Measurements from ENCODE around the gene PEG3.
"Not testable (repeated sequence)": the region's sequence is repeated elsewhere in the genome, so short reads cannot be mapped to it uniquely, and the experiment has no call there.

The PEG3 gene

GRCh38 chr19:56840451-56841192 is at the start of gene PEG3, which contains the start of gene ZIM2:
Gene PEG3 (minus strand): TSS chr19:56840726. CDS start chr19:56824655, 16,071 bp downstream.
Gene ZIM2 (minus strand): TSS chr19:56840726. CDS start chr19:56824277, 16,449 bp downstream.
- Histone ChIP-seq H3K36me3 (ENCODE audit: insufficient read depth, low read length) (no peaks in the 10 kb centered on the region), H3K9me3 (ENCODE audit: control insufficient read depth, insufficient read depth, low read length) (no peaks in the 10 kb centered on the region), H3K9ac (ENCODE audit: low read depth, low read length) (no peak within 1 kb of the TSS), H3K4me1 (ENCODE audit: insufficient read depth, low read length) (no peaks in the 10 kb centered on the region)

- H3K36me3 ChIP-seq (ENCODE audit: insufficient read depth, low read length): no peaks in the 10 kb centered on the region
- no peaks in the 10 kb centered on the region for H3K4me1 ChIP-seq (ENCODE audit: insufficient read depth, low read length)
- peaks cover 2% of the 10 kb centered on the region; the same call in 1 of the 2 replicates for H3K9me3 ChIP-seq (ENCODE audit: control insufficient read depth, insufficient read depth, low read length)
- H3K9ac ChIP-seq (ENCODE audit: low read depth, low read length): no peak overlapping the region
These were observed 44.9 kb upstream of the PEG3 start for GRCh38 chr19:56885173-56885985.

GRCh38 chr19:56884441-56884840 is 43.9 kb upstream of the PEG3 start:
- H3K9me3 ChIP-seq (ENCODE audit: control insufficient read depth, insufficient read depth, low read length): peaks cover 2% of the 10 kb centered on the region; the same call in 1 of the 2 replicates
- H3K4me1 ChIP-seq (ENCODE audit: insufficient read depth, low read length): no peaks in the 10 kb centered on the region
- no peaks in the 10 kb centered on the region for H3K36me3 ChIP-seq (ENCODE audit: insufficient read depth, low read length)

GRCh38 chr19:56880592-56881190 is 40.2 kb upstream of the PEG3 start:
- Histone ChIP-seq H3K36me3 (ENCODE audit: insufficient read depth, low read length) (no peaks in the 10 kb centered on the region), H3K9ac (ENCODE audit: low read depth, low read length) (no peak overlapping the region), H3K4me1 (ENCODE audit: insufficient read depth, low read length) (no peaks in the 10 kb centered on the region), H3K9me3 (ENCODE audit: control insufficient read depth, insufficient read depth, low read length) (no peaks in the 10 kb centered on the region)

More at GRCh38 chr19:56884441-56884840, 43.9 kb upstream of the PEG3 start:
- no peak overlapping the region for H3K9ac ChIP-seq (ENCODE audit: low read depth, low read length)

GRCh38 chr19:56877069-56877715 is 36.7 kb upstream of the PEG3 start:
- Histone ChIP-seq H3K36me3 (ENCODE audit: insufficient read depth, low read length) (no peaks in the 10 kb centered on the region), H3K9me3 (ENCODE audit: control insufficient read depth, insufficient read depth, low read length) (no peaks in the 10 kb centered on the region), H3K4me1 (ENCODE audit: insufficient read depth, low read length) (no peaks in the 10 kb centered on the region), H3K9ac (ENCODE audit: low read depth, low read length) (no peak overlapping the region)

- Histone ChIP-seq H3K9me3 (ENCODE audit: control insufficient read depth, insufficient read depth, low read length) (no peaks in the 10 kb centered on the region), H3K4me1 (ENCODE audit: insufficient read depth, low read length) (no peaks in the 10 kb centered on the region), H3K9ac (ENCODE audit: low read depth, low read length) (no peak overlapping the region), H3K36me3 (ENCODE audit: insufficient read depth, low read length) (no peaks in the 10 kb centered on the region)
These were observed 35.2 kb upstream of the PEG3 start for GRCh38 chr19:56875717-56876116.

- Histone ChIP-seq H3K9me3 (ENCODE audit: control insufficient read depth, insufficient read depth, low read length) (no peaks in the 10 kb centered on the region), H3K9ac (ENCODE audit: low read depth, low read length) (no peak overlapping the region), H3K4me1 (ENCODE audit: insufficient read depth, low read length) (no peaks in the 10 kb centered on the region), H3K36me3 (ENCODE audit: insufficient read depth, low read length) (no peaks in the 10 kb centered on the region)
These were observed 34.0 kb upstream of the PEG3 start for GRCh38 chr19:56874530-56874929.

GRCh38 chr19:56873493-56873892 is 33.0 kb upstream of the PEG3 start:
- H3K9ac ChIP-seq (ENCODE audit: low read depth, low read length): no peak overlapping the region
- H3K36me3 ChIP-seq (ENCODE audit: insufficient read depth, low read length): no peaks in the 10 kb centered on the region
- H3K9me3 ChIP-seq (ENCODE audit: control insufficient read depth, insufficient read depth, low read length): no peaks in the 10 kb centered on the region
- H3K4me1 ChIP-seq (ENCODE audit: insufficient read depth, low read length): no peaks in the 10 kb centered on the region

GRCh38 chr19:56869886-56870285 is 29.4 kb upstream of the PEG3 start:
- H3K36me3 ChIP-seq (ENCODE audit: insufficient read depth, low read length): no peaks in the 10 kb centered on the region
- no peak overlapping the region for H3K9ac ChIP-seq (ENCODE audit: low read depth, low read length)
- no peaks in the 10 kb centered on the region for H3K4me1 ChIP-seq (ENCODE audit: insufficient read depth, low read length)
- H3K9me3 ChIP-seq (ENCODE audit: control insufficient read depth, insufficient read depth, low read length): no peaks in the 10 kb centered on the region

GRCh38 chr19:56868446-56868845 is 27.9 kb upstream of the PEG3 start:
- H3K36me3 ChIP-seq (ENCODE audit: insufficient read depth, low read length): no peaks in the 10 kb centered on the region
- no peak overlapping the region for H3K9ac ChIP-seq (ENCODE audit: low read depth, low read length)
- no peaks in the 10 kb centered on the region for H3K4me1 ChIP-seq (ENCODE audit: insufficient read depth, low read length)
- H3K9me3 ChIP-seq (ENCODE audit: control insufficient read depth, insufficient read depth, low read length): no peaks in the 10 kb centered on the region

- Histone ChIP-seq H3K4me1 (ENCODE audit: insufficient read depth, low read length) (no peaks in the 10 kb centered on the region), H3K9me3 (ENCODE audit: control insufficient read depth, insufficient read depth, low read length) (no peaks in the 10 kb centered on the region), H3K9ac (ENCODE audit: low read depth, low read length) (no peak overlapping the region)
These were observed 26.0 kb upstream of the PEG3 start for GRCh38 chr19:56866538-56866937.

GRCh38 chr19:56864443-56865125 is 24.1 kb upstream of the PEG3 start:
- no peaks in the 10 kb centered on the region for H3K4me1 ChIP-seq (ENCODE audit: insufficient read depth, low read length)
- H3K9me3 ChIP-seq (ENCODE audit: control insufficient read depth, insufficient read depth, low read length): no peaks in the 10 kb centered on the region
- no peaks in the 10 kb centered on the region for H3K36me3 ChIP-seq (ENCODE audit: insufficient read depth, low read length)
- H3K9ac ChIP-seq (ENCODE audit: low read depth, low read length): no peak overlapping the region

More at GRCh38 chr19:56866538-56866937, 26.0 kb upstream of the PEG3 start:
- H3K36me3 ChIP-seq (ENCODE audit: insufficient read depth, low read length): no peaks in the 10 kb centered on the region

- Histone ChIP-seq H3K4me1 (ENCODE audit: insufficient read depth, low read length) (no peaks in the 10 kb centered on the region), H3K9ac (ENCODE audit: low read depth, low read length) (no peak overlapping the region), H3K36me3 (ENCODE audit: insufficient read depth, low read length) (no peaks in the 10 kb centered on the region), H3K9me3 (ENCODE audit: control insufficient read depth, insufficient read depth, low read length) (no peaks in the 10 kb centered on the region)
These were observed 22.2 kb upstream of the PEG3 start for GRCh38 chr19:56862741-56863140.

GRCh38 chr19:56860409-56860808 is 19.9 kb upstream of the PEG3 start:
- H3K9me3 ChIP-seq (ENCODE audit: control insufficient read depth, insufficient read depth, low read length); H3K36me3 ChIP-seq (ENCODE audit: insufficient read depth, low read length); H3K9ac ChIP-seq (ENCODE audit: low read depth, low read length); H3K4me1 ChIP-seq (ENCODE audit: insufficient read depth, low read length): not testable (repeated sequence)

All from ES-I3 (cell line).